GM21717 (cell line): Measurements from ENCODE around the gene RDX.

Experiments
- ATAC-seq: cut with Tn5 transposase; IDR thresholded peaks from one replicate; pipeline ENCODE4 v1.9.1; 2021; ENCODE audit warnings: mild to moderate bottlenecking, moderate library complexity; ENCODE audit not compliant: unreplicated experiment

The RDX gene

GRCh38 chr11:110176366-110177085, 119.9 kb downstream of the RDX start:
- ATAC-seq = no peak

GRCh38 chr11:110174645-110175310, 121.6 kb downstream of the RDX start:
- no peak for ATAC-seq

GRCh38 chr11:110173811-110174644, 122.4 kb downstream of the RDX start:
- ATAC-seq = peak; percentile 63

DNA sequence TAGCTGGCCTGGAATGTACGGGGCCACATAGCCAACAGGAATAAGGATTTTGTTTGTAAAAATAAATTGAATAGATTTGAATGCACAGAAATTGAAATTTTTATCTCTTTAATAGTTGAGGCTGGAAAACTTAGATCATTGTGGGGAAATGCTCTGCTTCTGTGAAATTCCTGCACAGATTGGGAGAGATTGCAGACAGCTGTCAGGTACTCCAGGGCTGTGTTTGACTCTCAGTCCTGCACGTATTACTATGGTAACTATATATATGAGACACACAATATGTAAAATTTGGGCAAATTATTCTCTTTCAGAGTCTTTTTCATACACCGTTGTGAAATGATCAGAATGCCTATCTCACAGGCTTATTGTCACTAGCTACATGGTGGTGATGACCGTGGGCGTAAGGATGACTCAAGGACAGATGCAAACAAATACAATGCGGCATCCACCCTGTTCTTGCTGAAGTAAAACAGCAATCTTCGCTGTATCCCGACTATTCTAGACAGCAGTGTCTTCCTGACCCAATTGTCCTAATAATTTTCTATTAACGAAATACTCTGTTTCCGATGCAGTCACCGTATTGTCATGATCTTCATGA, 123.8 kb downstream of the RDX start:
- ATAC-seq = no peak

DNA sequence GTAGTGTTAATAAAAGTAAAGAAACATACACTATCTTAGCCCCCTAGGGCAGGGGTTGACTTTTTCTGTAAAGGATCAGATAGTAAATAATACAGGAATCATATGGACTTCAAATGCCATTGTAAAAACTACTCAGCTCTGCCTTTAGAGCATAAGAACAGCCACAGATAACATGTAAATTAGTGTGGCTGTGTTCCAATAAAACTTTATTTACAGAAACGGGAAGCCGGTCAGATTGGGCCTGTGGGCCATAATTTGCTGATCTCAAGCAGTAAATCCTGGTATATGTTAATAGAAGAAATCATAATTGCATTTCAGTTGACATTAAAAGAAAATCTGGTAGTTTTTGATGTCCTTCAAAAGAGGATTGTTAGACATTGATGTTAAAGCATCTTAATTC, 126.7 kb downstream of the RDX start:
- ATAC-seq = no peak

GRCh38 chr11:110168033-110168803, 128.2 kb downstream of the RDX start:
- no peak for ATAC-seq

GRCh38 chr11:110165039-110165925, 131.1 kb downstream of the RDX start:
- ATAC-seq = no peak

DNA sequence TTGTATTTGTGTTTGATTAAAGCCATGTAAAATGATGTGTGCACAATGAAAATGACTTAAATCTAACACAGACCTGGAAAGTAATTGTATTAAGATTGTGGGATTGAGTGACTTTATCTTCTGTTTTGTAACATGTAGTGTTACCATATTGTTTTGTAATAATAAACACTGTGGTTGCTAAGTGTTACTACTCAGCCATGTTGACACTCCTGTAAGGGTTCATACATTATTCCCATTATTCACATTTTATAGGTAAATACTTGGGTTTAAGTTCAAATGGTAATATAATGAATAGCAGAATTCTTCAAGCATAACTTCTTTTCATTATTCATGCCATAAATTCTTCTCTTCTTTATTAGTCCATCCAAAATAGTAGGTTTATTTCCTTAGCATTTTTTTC, 134.2 kb downstream of the RDX start:
- no peak for ATAC-seq

GRCh38 chr11:110161061-110161460, 135.4 kb downstream of the RDX start:
- ATAC-seq = no peak

DNA sequence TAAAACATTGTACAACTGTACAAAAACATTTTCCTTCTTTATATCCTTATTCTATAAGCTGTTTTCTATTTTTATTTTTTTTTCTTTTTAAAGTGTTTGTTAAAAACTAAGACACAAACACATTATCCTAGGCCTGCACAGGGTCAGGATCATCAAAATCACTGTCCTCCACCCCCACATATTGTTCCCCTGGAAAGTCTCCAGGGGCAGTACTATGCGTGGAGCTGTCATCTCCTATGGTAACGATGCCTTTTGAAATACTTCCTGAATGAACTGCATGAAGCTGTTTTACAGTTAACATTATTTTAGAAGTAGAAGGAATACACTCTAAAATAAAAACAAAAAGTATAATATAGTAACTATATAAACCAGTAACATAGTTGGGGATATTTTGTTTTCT, 136.0 kb downstream of the RDX start:
- ATAC-seq = no peak

DNA sequence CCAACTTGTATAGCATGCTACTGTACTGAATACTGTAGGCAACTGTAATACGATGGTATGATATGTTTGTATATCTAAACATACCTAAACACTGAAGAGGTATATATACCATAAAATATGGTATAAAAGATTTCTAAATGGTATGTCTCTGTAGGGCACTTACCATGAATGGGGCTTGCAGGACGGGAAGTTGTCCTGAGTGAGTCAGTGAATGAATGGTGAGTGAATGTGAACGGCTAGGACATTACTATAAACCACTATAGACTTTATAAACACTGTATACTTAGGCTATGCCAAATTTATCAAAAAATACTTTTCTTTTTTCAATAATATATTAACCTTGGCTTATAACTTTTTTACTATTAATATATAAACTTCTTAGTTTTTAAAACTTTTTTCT, 136.4 kb downstream of the RDX start:
- no peak for ATAC-seq

DNA sequence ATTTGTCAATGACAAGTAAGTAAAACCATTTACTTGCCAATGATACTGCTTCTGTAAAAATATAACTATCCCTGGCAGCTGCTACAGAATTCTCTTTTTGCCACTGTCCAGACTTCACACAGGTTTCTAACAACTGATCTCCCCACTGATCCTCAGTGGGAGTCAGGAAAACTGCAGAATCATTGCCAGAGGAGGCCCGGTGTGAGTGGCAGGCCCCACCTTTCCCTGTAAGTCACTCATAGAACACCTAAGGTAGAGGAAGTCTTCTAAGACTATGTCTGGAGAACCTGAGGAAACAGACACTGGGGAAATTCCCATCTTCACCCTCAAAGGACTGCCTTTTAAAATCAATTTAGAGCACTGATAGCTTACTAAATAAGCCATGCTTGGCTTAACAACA, 136.9 kb downstream of the RDX start:
- ATAC-seq = no peak

- no peak for ATAC-seq
Measured at GRCh38 chr11:110158317-110159200, 137.9 kb downstream of the RDX start.

- ATAC-seq = no peak
Measured at GRCh38 chr11:110156503-110156902, 139.9 kb downstream of the RDX start.

GRCh38 chr11:110153474-110153873, 142.9 kb downstream of the RDX start:
- ATAC-seq = no peak

GRCh38 chr11:110152199-110152598, 144.2 kb downstream of the RDX start:
- peak; percentile 42 for ATAC-seq

- ATAC-seq = no peak
Measured at GRCh38 chr11:110148775-110149744, 147.4 kb downstream of the RDX start.
